NCI-H510A treated with DMSO at 0.1 percent for 48 hours (cell line): ENCODE results near the gene FIS1.
A peak's percentile ranks its signal among the peaks of the same experiment; 100 is the strongest.
"Not testable (repeated sequence)": the region's sequence is repeated elsewhere in the genome, so short reads cannot be mapped to it uniquely, and the experiment has no call there.

Source experiments
- DNase-seq: peaks from one replicate; lab custom pipeline; 2025; lab: John Stamatoyannopoulos, UW

Gene FIS1

DNA sequence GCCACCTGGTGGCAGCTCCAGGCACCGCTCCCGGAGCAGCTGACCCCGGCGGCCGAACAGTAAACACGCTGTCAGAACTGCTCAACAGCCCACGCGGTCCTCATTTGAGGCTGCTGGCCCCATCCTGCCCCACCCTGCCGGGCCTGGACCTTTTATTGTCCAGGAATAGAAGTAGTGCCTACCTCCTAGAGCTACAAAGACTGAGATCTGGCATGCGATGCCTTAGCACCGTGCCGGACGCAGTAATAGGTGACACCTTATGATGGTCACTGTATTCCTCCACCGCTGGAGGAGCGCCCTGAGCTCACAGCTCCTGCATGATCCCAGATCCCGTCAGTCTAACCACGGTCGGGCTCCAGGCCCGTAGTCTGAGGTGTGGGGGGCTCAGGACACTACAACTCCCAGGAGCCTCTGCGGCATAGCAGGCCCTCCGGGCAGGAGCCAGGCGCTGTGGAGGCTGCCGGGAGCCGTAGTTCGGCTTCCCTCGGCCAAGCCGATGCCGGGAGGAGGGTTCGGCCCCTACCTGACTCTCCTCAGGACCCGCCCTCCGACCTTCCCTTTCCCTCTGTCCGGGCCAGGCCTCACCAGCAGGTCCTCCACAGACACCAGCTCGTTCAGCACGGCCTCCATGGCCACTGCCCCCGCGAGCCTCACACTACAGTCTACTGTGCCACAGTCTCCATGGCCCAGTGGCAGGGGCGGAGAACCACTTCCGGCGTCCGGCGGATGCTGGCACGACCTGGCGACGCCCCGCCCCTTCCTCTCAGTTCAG is at the start of gene FIS1:
TSS of gene FIS1 (minus strand) at position 707 of the 772 bp plus-strand sequence. CDS start at position 630, 77 bp downstream.
- peak; percentile 82 for DNase-seq

DNA sequence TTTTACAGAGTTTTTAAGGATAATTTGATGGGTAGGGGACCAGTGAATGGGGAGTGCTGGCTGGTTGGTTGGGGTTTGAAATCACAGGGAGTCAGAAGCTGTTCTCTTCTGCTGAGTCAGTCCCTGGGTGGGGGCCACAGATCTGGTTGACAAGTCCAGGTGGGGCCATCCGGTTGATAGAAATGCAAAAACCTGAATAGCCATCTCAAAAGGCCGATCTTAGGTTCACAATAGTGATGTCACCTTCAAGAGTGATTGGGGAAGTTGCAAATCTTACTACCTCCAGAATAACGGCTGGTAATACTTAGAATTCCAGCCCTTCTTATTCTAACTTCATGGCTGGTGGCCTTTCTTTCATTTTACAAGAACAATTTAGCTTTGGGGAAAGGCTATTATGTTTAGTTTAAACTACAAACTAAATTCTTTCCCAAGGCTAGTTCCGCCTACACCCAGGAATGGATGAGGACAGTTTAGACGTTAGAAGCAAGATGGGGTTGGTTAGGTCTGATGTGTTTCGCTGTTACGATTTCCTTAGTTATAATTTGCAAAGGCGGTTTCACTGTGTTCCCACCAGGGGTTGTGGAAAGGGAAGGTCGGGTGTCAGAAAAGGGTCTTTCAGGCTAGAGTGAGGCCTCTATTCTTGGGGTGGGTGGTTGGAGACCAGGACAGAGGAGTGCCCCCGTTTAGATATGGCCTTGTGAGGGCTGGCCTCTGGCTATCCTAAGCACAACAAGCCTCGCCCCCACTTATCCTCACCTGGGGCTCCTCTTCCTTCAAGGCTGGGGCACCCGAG is 49.4 kb upstream of the FIS1 start:
- no peak for DNase-seq

DNA sequence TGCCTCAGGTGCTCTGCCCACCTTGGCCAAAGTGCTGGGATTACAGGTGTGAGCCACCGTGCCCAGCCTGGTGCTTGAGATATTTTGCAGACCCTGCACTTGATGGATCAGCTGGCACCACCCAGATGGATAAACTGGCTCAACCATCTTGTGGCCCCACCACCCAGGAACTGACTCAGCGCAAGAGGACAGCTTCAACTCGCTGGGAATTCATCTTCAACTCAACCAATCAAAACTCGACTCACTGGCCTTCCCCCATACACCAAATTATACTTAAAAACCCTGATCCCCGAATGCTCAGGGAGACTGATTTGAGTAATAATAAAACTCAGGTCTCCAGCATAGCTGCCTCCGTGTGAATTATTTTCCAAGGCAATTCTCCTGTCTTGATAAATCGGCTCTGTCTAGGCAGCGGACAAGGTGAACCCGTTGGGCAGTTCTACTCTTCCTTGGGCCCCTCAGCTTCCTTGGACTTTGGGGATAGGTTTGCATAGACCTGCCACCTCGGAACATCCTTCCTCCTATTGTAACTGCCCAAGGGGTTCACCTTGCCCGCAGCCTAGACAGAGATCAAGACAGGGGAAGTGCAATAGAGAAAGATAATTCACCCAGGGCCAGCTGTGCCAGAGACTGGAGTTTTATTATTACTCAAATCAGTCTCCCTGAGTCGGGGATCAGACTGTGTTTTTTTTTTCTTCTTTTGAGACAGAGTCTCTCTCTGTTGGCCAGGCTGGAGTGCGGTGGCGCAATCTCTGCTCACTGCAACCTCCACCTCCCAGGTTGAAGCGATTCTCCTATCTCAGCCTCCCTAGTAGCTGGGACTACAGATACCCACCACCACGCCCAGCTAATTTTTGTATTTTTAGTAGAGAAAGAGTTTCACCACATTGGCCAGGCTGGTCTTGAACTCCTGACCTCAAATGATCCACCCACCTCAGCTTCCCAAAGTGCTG is 48.5 kb upstream of the FIS1 start:
- DNase-seq: not testable (repeated sequence)

DNA sequence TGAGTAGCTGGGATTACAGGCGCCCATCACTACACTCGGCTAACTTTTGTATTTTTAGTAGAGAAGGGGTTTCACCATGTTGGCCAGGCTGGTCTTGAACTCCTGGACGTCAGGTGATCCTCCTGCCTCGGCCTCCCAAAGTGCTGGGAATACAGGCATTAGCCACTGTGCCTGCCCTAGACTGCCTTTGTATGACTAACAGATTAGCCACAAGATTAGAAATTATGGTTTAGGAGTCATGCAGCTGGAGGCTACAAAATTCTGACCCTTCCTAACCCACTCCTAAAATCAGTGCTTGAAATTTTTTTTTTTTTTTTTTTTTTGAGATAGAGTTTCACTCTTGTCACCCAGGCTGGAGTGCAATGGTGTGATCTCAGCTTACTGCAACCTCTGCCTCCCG is 47.7 kb upstream of the FIS1 start:
- not testable (repeated sequence) for DNase-seq

DNA sequence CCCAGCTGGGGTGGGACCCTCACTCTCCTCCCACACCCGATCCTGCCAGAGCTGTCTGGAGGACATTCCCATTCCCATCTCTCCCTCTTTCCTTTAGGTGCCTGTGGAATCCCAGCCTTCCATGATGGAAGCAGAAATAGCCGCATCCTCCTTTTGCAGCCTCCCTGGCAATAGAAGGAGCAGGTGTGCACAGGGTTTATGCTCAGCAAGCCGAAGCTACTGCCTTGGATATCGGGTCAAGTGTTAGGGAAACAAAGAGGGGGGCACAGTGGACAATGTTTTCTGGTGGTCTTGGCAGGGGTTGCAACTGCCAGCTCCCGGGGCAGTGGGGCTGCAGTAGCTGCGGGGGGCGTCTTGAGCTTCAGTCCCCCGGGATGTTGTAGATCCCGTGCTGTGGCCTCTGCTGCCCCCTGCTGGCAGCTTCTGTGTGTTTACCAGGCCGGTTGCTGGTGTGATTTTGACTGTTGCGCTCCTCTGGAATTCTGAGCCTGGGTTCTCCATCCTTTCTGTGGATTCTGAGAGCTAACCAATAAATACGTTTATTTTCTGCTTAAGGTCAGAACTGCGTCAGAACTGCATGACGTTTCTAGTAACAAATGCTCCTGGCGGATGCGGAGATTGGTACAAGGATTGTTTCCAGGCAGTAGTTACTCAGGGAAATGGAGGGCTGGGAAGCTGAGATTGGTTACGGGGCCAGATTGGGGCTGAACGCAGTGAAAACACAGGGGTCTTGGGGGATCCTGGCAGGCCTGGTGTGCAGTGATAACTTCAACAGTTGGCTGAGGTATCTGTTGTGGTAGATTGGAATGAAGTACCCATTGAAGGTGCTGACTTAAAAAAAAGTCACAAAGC is 45.5 kb upstream of the FIS1 start:
- peak; percentile 16 for DNase-seq

DNA sequence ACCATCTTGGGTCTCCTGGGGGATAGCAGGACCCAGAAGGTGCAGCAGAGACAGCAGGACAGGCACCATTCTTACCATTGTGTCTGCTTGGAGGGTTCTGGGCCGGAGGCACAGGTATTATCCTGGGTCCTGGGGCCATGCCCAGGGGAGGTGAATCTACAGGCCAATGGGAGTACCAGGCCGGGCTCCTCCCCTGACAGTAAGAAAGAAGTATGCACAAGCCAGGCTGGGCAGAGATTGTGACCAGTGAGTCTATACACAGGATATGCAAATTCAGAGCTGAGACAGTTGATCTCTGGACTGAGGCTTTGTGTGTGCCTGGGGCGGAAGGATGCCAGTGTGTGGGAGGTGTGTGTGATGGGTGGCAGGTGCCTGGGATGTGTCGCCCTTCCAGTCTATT is 44.8 kb upstream of the FIS1 start:
- DNase-seq: not testable (repeated sequence)

DNA sequence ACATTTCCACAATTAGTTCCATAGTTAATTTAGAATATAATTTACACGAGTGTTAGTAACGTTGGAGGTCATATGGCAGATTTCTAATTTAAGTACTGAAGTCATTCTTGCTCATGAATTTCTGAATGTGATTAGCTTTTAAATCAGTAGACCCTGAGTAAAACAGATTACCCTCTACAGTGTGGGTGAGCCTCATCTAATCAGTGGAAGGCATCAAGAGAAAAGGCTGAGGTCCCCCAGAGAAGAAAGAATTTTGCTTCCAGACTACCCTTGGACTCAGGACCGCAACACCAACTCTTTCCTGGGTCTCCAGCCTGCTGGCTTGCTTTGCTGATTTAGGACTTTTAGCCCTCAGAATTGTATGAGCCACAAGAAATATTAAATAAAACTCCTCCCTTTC is 43.6 kb upstream of the FIS1 start:
- DNase-seq: no peak

DNA sequence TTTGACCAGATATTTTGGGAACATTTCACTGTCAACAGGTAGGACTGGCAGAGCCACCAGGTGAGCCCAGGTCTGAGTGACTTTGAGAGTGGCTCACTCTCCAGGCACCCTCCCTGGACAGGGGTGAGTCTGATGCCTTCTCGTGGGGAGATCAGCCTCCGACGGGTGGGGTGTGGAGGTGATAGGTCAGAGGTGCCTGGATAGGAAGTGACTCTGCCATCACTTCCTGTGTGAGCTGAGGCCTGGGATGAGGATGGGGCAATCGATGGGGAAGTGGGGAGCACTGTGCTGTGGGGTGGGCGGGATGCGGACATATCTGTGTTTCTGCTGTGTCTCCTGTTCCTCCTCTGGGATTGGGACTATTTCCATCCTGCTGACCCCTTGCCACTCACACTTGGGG is 42.2 kb upstream of the FIS1 start:
- no peak for DNase-seq

DNA sequence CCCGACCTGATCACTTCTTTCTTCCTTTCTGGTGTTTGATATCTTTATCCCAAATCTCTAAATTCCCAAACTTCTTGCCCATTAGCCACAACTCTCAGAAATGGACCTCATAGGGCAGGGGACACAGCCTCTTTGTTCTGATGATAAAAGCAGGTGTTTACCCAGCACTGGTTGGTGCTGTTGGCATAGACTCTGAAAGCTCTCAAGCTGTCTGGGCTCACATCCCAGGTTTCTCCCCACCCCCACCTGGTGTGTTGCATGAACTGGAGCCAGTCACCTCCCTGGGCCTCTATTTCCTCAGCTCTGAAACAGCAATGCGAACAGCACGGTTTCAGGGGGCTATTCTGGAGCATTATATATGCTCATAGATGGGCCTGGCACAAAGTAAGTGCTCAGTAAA is 41.0 kb upstream of the FIS1 start:
- DNase-seq: not testable (repeated sequence)

DNA sequence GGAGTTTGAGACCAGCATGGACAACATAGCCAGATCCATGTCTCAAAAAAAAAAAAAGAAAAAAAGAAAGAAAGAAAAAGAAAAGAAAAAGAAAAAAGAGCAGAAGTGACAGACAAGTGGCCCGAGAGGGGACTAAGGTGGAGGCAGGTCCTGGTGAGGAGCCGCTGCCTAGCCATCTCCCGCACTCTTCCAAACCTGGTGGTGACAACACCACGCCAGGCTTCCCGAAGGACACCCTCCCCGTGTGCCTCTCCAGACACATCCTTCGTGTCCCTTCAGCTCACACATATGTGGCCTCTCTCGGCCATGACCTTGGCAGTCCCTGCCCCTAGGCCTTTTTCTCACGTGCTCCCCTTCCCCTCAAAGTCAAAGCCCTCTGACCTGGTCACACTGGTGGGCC is 40.3 kb upstream of the FIS1 start:
- DNase-seq: no peak

DNA sequence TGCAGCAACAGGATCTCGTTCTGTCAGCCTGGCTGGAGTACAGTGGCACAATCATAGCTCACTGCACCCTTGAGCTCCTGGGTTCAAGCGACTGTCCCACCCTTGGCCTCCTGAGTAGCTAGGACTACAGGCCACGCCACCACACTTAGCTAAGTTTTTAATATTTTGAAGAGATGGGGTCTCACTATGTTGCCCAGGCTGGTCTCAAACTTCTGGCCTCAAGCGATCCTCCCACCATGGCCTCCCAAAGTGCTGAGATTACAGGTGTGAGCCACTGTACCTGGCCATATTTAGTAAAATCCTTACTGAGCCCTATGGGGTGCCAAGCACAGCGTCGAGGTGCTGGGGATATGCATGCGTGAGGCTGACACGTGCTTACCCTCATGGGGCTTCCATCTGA is 36.0 kb upstream of the FIS1 start:
- DNase-seq: not testable (repeated sequence)

DNA sequence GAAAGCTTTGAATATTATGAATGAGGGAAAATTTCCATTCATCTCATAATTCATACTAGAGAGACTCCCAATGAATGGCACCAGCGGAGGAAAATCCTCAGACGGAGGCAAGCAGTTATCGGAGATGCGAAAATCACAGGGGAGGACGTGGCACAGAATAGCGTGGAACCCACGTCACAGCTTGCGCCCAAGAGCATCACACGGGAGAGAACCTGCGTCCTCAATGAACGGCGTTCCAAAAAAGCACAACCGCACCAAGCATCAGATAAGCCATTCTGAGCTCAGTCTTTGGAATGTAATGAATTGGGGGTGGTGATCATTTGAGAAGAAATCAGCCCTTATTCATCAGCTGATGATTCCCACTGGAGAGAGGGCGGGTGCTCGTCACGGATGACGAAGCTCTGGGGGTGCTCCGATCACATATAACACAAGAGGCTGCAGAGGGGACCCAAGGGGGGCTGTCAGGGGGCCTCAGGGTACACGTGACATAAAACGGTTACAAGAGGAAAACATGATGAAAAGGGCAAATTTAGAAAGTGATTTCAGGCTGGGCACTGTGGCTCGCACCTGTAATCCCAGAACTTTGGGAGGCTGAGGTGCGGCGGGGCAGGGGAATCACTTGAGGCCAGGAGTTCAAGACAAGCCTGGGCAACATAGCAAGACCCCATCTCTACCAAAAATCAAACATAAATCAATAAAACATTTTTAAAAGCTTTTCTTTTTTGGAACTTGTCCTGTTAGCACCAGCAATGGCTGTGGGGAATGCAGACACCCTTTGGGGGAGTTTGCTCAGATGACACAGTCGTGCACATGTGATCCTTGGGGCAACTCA is 33.8 kb upstream of the FIS1 start:
- DNase-seq: no peak

DNA sequence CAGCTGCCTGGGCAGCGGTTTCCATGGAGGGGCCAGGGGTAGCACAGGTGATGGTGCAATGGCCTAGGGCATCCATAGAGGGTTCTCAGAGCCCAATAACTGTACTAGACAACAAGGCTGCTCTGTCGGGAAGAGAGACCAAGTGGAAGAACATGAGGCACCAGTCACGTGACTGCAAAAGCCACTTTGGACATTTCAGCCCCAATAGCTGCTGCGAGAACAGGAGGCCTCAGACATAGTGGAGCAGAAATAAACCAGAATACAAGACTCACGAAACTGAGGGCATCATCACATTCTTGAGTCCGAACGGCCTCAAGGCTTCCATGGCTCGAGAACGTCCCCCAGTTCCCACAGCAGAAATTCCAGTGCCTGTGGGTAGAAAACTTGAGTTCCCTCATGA is 32.3 kb upstream of the FIS1 start:
- DNase-seq: no peak

DNA sequence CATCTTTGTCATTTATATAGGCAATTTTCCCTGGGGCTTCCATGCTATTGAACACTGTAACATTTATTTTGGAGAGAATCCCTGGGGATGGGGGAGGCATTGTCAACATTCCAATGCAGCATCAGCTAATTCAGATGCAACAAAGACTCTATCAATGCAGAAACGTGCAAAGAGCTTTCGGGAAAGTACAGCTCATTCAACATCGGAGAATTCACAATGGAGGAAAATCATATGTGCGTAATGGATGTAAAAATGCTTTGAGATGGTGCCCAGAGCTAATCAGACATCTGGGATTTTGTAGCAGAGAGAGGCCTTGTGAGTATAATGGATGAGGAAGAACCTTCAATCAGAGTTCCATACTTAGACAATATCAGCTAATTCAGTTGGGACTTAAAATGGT is 28.3 kb upstream of the FIS1 start:
- DNase-seq: no peak

DNA sequence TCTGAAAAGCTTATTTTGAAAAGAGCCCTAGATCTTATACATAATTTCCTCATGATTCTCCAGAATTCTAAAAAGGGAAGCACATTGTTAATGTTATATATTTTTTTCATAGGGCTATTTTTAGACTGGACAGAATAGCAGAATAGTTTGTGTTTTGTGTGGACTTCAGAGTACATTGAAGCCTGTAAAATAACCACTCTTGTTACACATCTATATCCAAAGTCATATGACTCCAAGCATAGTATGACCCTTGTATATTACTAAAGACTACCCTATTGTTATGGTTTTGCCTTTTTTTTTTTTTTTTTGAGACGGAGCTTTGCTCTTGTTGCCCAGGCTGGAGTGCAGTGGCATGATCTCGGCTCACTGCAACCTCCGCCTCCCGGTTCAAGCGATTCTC is 26.1 kb upstream of the FIS1 start:
- DNase-seq: no peak

DNA sequence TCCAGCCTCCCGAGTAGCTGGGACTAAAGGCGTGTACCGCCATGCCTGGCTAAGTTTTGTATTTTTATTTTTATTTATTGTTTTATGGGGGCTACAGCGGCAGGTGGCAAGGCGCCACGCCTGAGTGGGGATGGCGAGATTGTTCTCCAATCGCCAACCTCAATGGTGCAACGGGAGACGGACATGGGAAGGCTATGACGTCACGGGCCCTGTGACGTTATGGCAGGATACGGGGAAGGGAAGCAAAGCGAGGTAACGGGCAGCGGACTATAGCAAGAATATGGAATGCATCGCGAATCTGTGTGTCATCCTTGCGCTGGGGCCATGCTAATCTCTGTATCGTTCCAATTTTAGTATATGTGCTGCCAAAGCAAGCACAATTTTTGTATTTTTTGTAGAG is 24.8 kb upstream of the FIS1 start:
- DNase-seq: no peak

DNA sequence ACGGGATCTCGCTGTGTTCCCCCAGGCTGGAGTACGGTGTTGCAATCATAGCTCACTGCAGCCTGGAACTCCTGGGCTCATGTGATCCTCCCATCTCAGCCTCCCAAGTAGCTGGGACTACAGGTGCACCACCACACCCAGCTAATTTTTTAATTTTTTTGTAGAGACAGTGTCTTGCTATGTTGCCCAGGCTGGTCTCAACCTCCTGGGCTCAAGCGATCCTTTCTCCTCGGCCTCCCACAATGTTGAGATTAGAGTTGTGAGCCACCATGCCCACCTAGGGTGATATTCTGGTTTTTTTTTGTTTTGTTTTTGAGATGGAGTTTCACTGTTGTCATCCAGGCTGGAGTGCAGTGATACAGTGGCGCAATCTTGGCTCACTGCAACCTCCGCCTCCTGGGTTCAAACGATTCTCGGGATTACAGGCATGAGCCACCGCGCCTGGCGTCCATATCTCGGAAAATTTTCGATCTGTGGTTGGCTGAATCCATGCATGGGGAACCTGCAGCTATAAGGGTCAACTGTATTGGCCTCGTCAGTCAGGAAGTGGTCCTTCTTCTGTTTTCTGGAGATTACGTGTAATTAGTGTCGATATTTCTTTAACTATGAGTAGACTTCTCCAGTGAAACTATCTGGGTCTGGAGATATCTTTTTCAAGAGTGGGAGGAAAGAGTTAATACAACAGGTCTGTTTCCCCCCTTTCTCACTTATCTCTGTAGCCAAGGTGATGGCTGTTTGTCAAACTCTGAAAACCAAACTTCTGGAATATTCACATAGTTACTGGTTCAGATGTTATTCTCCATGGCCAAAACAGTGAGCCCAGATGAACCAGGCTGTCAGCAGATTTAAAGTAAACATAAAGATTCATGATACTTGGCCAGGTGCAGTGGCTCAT is 21.0 kb upstream of the FIS1 start:
- no peak for DNase-seq

DNA sequence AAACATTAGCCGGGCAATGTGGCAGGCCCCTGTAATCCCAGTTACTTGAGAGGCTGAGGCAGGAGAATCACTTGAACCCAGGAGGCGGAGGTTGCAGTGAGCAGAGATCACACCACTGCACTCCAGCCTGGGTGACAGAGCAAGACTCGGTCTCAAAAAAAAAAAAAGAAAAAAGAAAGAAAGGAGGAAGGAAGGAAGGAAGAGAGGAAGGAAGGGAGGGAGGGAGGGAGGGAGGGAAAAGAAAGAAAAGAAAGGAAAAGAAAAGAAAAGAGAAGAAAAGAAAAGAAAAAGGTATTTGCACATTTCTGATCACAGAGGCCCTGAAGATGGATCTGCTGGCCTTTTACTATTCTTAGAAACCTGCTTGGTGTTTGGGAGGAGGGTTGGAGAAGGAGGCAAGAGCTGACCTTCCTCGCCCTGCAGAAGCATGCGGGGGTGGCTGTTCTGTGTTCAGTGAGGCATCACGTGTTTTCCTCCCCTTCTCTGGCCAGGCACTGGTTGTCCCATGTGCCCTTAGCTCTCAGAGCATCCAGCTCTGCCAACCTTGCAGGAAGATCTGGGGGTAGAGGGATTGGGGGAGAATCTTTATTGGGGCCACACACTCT is 19.3 kb upstream of the FIS1 start:
- DNase-seq: not testable (repeated sequence)

DNA sequence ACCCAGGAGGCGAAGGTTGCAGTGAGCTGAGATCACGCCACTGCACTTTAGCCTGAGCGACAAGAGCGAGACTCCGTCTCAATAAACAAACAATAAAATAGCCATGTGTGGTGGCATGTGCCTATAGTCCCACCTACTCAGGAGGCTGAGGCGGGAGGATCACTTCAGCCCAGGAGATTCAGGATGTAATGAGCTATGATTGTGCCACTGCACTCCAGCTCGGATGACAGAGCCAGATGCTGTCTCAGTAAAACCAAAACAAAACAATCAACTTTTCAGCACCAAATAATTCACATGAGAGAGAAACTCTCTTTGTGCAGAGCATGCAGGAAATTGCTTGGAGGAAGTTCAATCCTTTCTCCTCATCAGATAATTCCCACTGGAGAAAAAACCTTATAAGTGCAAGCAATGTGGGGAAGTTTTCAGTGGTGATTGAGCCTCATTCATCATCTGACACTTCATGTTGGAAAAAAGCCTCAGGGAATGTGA is 13.4 kb upstream of the FIS1 start:
- DNase-seq: no peak
